ENCODE data around the gene NOC2L. TPM values are rescaled to one million over a fixed set of nuclear protein-coding genes. Genes with fewer than 3 reads are reported as not detected.
"Not testable (repeated sequence)": the region's sequence is repeated elsewhere in the genome, so short reads cannot be mapped to it uniquely, and the experiment has no call there.

NOC2L gene
- total and polyA plus RNA-seq, 8 donors, result 44.9 to 76.8 (median 55.2) TPM

DNA sequence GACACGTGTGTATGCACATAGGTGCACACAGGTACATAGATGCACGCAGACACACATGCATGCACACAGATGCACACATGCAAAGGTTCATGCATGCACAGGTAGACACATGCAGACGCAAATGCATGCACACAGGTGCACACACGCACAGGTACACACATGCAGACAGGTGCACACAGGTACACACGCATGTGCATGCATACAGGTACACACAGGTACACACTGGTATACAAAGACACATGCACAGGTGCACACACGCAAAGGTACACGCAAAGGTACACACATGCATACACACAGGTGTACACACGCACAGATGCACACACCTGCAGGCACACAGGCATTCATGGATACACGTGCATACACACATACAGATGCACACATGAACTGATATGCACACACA, 8.8 kb downstream of the NOC2L start:
- Histone ChIP-seq H3K4me1 (no peaks in the 10 kb centered on the region), H3K36me3 (peaks cover 0 to 100% of the 10 kb centered on the region in 2 donors), H3K9me3 (no peaks in the 10 kb centered on the region), H3K4me3 (no peak overlapping the region), H3K27me3 (no peaks in the 10 kb centered on the region), H3K27ac (no peak overlapping the region)
- ATAC-seq (no peak), DNase-seq (no peak)
- TF ChIP-seq, protein P1, sequence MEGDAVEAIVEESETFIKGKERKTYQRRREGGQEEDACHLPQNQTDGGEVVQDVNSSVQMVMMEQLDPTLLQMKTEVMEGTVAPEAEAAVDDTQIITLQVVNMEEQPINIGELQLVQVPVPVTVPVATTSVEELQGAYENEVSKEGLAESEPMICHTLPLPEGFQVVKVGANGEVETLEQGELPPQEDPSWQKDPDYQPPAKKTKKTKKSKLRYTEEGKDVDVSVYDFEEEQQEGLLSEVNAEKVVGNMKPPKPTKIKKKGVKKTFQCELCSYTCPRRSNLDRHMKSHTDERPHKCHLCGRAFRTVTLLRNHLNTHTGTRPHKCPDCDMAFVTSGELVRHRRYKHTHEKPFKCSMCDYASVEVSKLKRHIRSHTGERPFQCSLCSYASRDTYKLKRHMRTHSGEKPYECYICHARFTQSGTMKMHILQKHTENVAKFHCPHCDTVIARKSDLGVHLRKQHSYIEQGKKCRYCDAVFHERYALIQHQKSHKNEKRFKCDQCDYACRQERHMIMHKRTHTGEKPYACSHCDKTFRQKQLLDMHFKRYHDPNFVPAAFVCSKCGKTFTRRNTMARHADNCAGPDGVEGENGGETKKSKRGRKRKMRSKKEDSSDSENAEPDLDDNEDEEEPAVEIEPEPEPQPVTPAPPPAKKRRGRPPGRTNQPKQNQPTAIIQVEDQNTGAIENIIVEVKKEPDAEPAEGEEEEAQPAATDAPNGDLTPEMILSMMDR (IDR thresholded peaks at IDR 0.05), result no peak
- intact Hi-C loops (cut with DNase I), result no loop called here

- TF ChIP-seq, protein P1 (IDR thresholded peaks at IDR 0.05), result no peak
- intact Hi-C loops (cut with DNase I), result no loop called here
- peaks cover 0 to 94% of the 10 kb centered on the region in 2 donors for H3K36me3 ChIP-seq
- H3K4me3 ChIP-seq, result no peak overlapping the region
- H3K4me1 ChIP-seq, result peaks cover 3 to 6% of the 10 kb centered on the region in 2 donors
- no peak for DNase-seq
- no peaks in the 10 kb centered on the region for H3K9me3 ChIP-seq
- ATAC-seq, result no peak
- H3K27ac ChIP-seq, result no peak overlapping the region
- H3K27me3 ChIP-seq, result peaks cover 5 to 10% of the 10 kb centered on the region in 2 donors
Observed at GRCh38 chr1:947958-948357, 11.1 kb downstream of the NOC2L start.

GRCh38 chr1:946811-947210, 12.2 kb downstream of the NOC2L start:
- ATAC-seq; H3K9me3 ChIP-seq; H3K27ac ChIP-seq; intact Hi-C loops (cut with DNase I); DNase-seq; H3K4me3 ChIP-seq: not testable (repeated sequence)
- Histone ChIP-seq H3K4me1 (peaks cover 3 to 17% of the 10 kb centered on the region in 2 donors), H3K27me3 (peaks cover 14 to 22% of the 10 kb centered on the region in 2 donors), H3K36me3 (peaks cover 0 to 83% of the 10 kb centered on the region in 2 donors)

DNA sequence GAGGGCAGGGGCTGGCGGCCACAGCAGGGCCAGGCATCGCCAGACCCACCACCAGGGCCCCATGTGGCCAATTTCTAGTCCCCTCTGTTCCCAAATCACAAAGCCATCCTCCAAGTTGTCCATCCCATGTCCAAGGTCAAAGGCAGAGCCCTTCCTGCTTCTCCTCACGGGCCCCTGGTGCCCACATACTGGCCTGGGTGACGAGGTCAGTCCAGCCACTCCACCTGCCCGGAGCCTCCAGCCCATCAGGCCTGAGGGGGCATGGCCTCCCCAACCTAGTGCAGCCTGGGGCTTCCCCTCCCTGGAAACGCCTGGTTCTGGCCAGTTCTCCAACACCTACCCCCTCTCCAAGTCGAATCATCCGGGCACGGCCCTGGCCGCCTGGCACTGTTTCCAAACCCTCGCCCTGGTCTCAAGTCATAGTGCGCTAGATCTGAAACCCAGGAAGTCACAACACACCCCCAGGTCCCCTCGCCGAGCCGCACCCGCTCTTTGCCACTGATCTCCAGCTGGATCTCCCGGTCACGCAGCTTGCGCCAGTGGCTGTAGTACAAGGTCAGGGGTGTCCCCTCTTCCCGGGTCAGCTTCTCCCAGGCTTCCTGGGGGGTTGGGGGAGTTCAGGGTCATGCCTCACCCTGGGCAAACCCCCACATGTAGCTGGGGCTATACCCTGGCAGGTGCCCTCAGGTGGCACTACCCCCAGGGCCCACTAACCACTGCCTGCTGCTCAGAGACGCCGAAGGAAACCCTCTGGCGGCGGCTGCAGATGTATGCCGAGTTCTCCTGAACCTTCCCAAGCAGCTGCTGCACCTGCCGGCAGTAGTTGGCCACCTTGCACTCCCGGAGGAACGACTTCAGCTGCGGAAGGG, 13.1 kb downstream of the NOC2L start:
- ATAC-seq (no peak), DNase-seq (no peak)
- intact Hi-C loops (cut with DNase I), result no loop called here
- TF ChIP-seq, protein P1 (IDR thresholded peaks at IDR 0.05), result no peak
- Histone ChIP-seq H3K4me3 (no peak overlapping the region), H3K9me3 (no peaks in the 10 kb centered on the region), H3K27me3 (peaks cover 23 to 31% of the 10 kb centered on the region in 2 donors), H3K4me1 (peaks cover 9 to 26% of the 10 kb centered on the region in 2 donors), H3K27ac (no peak overlapping the region), H3K36me3 (peaks cover 0 to 74% of the 10 kb centered on the region in 2 donors)

DNA sequence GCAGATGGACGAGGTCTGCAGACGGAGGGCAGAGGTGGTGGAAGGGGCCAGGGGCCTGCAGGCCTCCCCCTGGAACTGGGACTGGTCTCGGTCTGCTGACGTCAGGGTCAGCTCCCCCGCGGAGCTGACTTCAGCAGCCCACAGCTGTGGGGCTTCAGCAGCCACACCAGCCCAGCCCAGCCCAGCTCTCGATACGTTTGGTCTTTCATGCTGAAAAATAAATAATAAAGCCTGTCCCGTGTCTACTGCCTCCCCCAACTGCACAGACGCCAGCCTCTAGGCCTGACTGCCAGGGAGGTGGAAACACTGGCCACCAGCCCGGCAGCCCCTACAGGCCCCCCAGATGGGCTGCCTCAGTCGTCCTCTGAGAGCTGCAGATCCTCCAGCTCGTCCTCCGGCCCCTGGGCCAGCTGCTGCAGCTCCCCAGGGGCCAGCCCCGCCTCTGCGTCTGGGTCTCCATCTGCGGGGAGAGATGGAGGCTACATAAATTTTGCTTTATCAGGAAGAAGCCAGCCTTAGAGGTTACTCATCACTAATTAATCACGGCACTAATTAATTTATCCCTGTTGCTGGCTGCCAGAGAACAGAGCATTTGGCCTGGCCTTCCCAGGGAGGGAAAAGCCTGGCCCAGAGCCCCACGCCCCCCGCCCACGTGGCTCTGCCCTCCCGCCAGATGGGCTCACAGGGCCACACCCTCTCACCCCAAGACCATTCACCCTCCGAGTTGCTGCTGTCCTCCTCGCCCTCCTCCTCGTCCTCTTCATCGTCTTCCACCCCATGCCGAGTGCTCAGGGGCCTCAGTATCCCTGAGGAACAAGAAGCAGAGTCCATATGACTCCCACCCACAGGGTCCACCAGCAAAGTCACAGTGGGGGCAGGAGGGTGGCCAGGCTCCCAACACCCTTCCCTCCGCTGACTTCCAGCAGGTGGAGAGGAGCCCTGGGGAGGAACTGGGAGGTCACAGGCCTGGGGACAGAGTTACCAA, 14.4 kb downstream of the NOC2L start:
- Histone ChIP-seq H3K27ac (peak overlapping the region in 1 of 2 donors; percentile 76), H3K27me3 (peaks cover 30 to 44% of the 10 kb centered on the region in 2 donors), H3K4me1 (peaks cover 18 to 39% of the 10 kb centered on the region in 2 donors), H3K9me3 (no peaks in the 10 kb centered on the region), H3K4me3 (no peak overlapping the region), H3K36me3 (peaks cover 0 to 61% of the 10 kb centered on the region in 2 donors)
- DNase-seq (peak in 3 of 4 donors; percentile 73 to 95 (median 91)), ATAC-seq (peak; percentile 22)
- TF ChIP-seq, protein P1 (IDR thresholded peaks at IDR 0.05), result no peak
- intact Hi-C loops (cut with DNase I), result no loop called here
